SK-N-SH (cell line): Measurements from ENCODE around the gene ACP5. TPM values are rescaled to one million over a fixed set of nuclear protein-coding genes. Genes with fewer than 3 reads are reported as not detected.

Experiments
- CTCF ChIA-PET: fragments of 300-600, 350-600 bp; formaldehyde crosslinking; extraction: SDS; loops from one replicate; lab custom pipeline; 2021; lab: Yijun Ruan, JAX
- POLR2A ChIA-PET: fragments of 350-600 bp; sonication (Branson Sonifier 250); formaldehyde crosslinking; extraction: SDS; loops from one replicate; lab custom pipeline; 2020; ENCODE audit warnings: antibody characterized with exemption, inconsistent platforms; lab: Yijun Ruan, JAX
- DNase-seq: peaks from one replicate; pipeline ENCODE4 v3.0.0; 2012
- H2AFZ ChIP-seq: fragments of 200-600 bp; sonication (generic); 2 replicates; pipeline ENCODE4 v1.8.1; 2016; ENCODE audit warnings: antibody characterized with exemption, mild to moderate bottlenecking, low read depth
- H3F3A ChIP-seq: fragments of 200-600 bp; sonication (generic); replicated peaks from 2 replicates; pipeline ENCODE3; 2016; ENCODE audit warnings: antibody characterized with exemption, mild to moderate bottlenecking; ENCODE audit not compliant: insufficient read depth
- H3K27ac ChIP-seq, 2 experiments: fragments of 200-500 bp in 1 of 2; fragments of 200-600 bp in 1 of 2; sonication (Bioruptor generic) in 1 of 2; sonication (generic), shearing (Covaris generic) in 1 of 2; 2 replicates each; pipeline versions ENCODE4 v1.5.1 to v1.6.1; 2014 to 2016; ENCODE audit warnings: low read depth in 2 of 2, inconsistent platforms in 1 of 2, low read length in 1 of 2, mild to moderate bottlenecking in 1 of 2, mixed read lengths in 1 of 2
- H3K27me3 ChIP-seq: fragments of 200-600 bp; sonication (generic), shearing (Covaris generic); 2 replicates; pipeline ENCODE4 v1.6.1; 2016; ENCODE audit warnings: mixed run types; ENCODE audit not compliant: insufficient read depth
- H3K36me3 ChIP-seq, 2 experiments: fragments of 200-500 bp in 1 of 2; fragments of 200-600 bp in 1 of 2; sonication (Bioruptor generic) in 1 of 2; sonication (generic) in 1 of 2; replicated peaks in 1 of 2; 2 replicates each; pipeline versions ENCODE3 to v1.5.1; 2014 to 2016; ENCODE audit warnings: low read length in 1 of 2, mild to moderate bottlenecking in 1 of 2; ENCODE audit not compliant: insufficient read depth in 2 of 2, control insufficient read depth in 1 of 2
- H3K4me1 ChIP-seq, 2 experiments: fragments of 200-500 bp in 1 of 2; fragments of 200-600 bp in 1 of 2; sonication (Bioruptor generic) in 1 of 2; sonication (generic), shearing (Covaris generic) in 1 of 2; 2 replicates each; pipeline versions ENCODE4 v1.5.1 to v1.6.1; 2014 to 2016; ENCODE audit warnings: low read depth in 1 of 2, low read length in 1 of 2, mixed run types in 1 of 2; ENCODE audit not compliant: insufficient read depth in 2 of 2, control insufficient read depth in 1 of 2
- H3K4me2 ChIP-seq: fragments of 200-600 bp; sonication (generic), shearing (Covaris generic); 2 replicates; pipeline ENCODE4 v1.6.1; 2017; ENCODE audit warnings: mixed run types
- H3K4me3 ChIP-seq, 2 experiments: fragments of 200-500 bp in 1 of 2; fragments of 200-600 bp in 1 of 2; sonication (Bioruptor generic) in 1 of 2; sonication (generic), shearing (Covaris generic) in 1 of 2; 2 replicates each; pipeline versions ENCODE4 v1.5.1 to v1.8.1; 2014 to 2016; ENCODE audit warnings: low read depth in 2 of 2, inconsistent platforms in 1 of 2, low read length in 1 of 2, mild to moderate bottlenecking in 1 of 2, mixed read lengths in 1 of 2, moderate library complexity in 1 of 2
- H3K79me2 ChIP-seq: fragments of 200-600 bp; sonication (generic); 2 replicates; pipeline ENCODE4 v1.8.1; 2017; ENCODE audit warnings: mild to moderate bottlenecking; ENCODE audit not compliant: insufficient read depth
- H3K9ac ChIP-seq: fragments of 200-600 bp; sonication (generic); 2 replicates; pipeline ENCODE4 v1.6.1; 2017; ENCODE audit warnings: mixed run types
- H3K9me2 ChIP-seq: fragments of 200-600 bp; sonication (generic); 2 replicates; pipeline ENCODE4 v1.6.1; 2017; ENCODE audit warnings: mixed run types
- H3K9me3 ChIP-seq: fragments of 200-600 bp; sonication (generic); 2 replicates; pipeline ENCODE4 v1.6.1; 2017; ENCODE audit warnings: mixed run types, mild to moderate bottlenecking, moderate library complexity
- H4K20me1 ChIP-seq: fragments of 200-600 bp; sonication (generic); 2 replicates; pipeline ENCODE4 v1.6.1; 2017; ENCODE audit warnings: mild to moderate bottlenecking, mixed run types; ENCODE audit not compliant: insufficient read depth
- CHD2 ChIP-seq: fragments of 150-350 bp; IDR thresholded peaks from 2 replicates; pipeline ENCODE4 v1.6.1; 2018; ENCODE audit warnings: low read length; ENCODE audit not compliant: partially characterized antibody
- ELF1 ChIP-seq: IDR thresholded peaks from 2 replicates; pipeline ENCODE4 v1.4.0; 2012
- EP300 ChIP-seq, 2 experiments: IDR thresholded peaks; 2 replicates each; pipeline versions ENCODE4 v1.4.0 to v1.6.1; 2012; ENCODE audit warnings: borderline replicate concordance in 1 of 2, low read depth in 1 of 2, low read length in 1 of 2
- IRF3 ChIP-seq: fragments of 150-350 bp; IDR thresholded peaks from 2 replicates; pipeline ENCODE4 v1.6.1; 2016; ENCODE audit warnings: mild to moderate bottlenecking, low read depth, low read length
- MAX ChIP-seq: IDR thresholded peaks from 2 replicates; pipeline ENCODE4 v1.4.0; 2012; ENCODE audit warnings: low read depth
- NRF1 ChIP-seq: IDR thresholded peaks from 2 replicates; pipeline ENCODE4 v1.6.1; 2012; ENCODE audit warnings: low read depth, mild to moderate bottlenecking, low read length
- RAD21 ChIP-seq: IDR thresholded peaks from 2 replicates; pipeline ENCODE4 v1.6.1; 2012; ENCODE audit warnings: mild to moderate bottlenecking, low read length
- RCOR1 ChIP-seq: fragments of 150-350 bp; IDR thresholded peaks from 2 replicates; pipeline ENCODE4 v1.6.1; 2017; ENCODE audit warnings: antibody characterized with exemption, low read length
- REST ChIP-seq: IDR thresholded peaks from 2 replicates; pipeline ENCODE4 v1.6.1; 2012; ENCODE audit warnings: mild to moderate bottlenecking, low read depth, low read length, moderate library complexity
- RFX5 ChIP-seq: IDR thresholded peaks from 2 replicates; pipeline ENCODE4 v1.6.1; 2012; ENCODE audit warnings: mild to moderate bottlenecking, improper control_type of control experiment, low read length
- TAF1 ChIP-seq: IDR thresholded peaks from 2 replicates; pipeline ENCODE4 v1.6.1; 2012; ENCODE audit warnings: low read depth, mild to moderate bottlenecking, low read length, moderate library complexity, borderline replicate concordance
- TEAD4 ChIP-seq: IDR thresholded peaks from 2 replicates; pipeline ENCODE4 v1.4.0; 2012; ENCODE audit warnings: mild to moderate bottlenecking, borderline replicate concordance; ENCODE audit not compliant: insufficient read depth
- WGBS: methylation state at CpG from one replicate; pipeline ENCODE4 v1.1.6; 2017; ENCODE audit warnings: low lambda C conversion rate; 5-methylcytosine and 5-hydroxymethylcytosine counted together
- polyA plus RNA-seq, 3 experiments: library from polyadenylated mRNA; depleted of rRNA; stranded (reverse); fragments of >200 nt; gene quantifications; 2 replicates each; pipeline ENCODE4 v1.2.3, GENCODE V29; 2012
- TF ChIP-seq, protein P1 (sequence below): fragments of 200-600 bp; sonication (generic); IDR thresholded peaks from 2 replicates; pipeline ENCODE4 v1.6.1; 2017; ENCODE audit warnings: antibody characterized with exemption, mild to moderate bottlenecking, moderate library complexity
- TF ChIP-seq, protein P2 (sequence below): fragments of 150-350 bp; IDR thresholded peaks from 2 replicates; pipeline ENCODE4 v1.6.1; 2017; ENCODE audit warnings: antibody characterized with exemption, low read length, low read depth, borderline replicate concordance

Gene ACP5
- polyA plus RNA-seq, 1 of the 3 experiments (the other 2 are of a cell fraction): 0.87 TPM

DNA sequence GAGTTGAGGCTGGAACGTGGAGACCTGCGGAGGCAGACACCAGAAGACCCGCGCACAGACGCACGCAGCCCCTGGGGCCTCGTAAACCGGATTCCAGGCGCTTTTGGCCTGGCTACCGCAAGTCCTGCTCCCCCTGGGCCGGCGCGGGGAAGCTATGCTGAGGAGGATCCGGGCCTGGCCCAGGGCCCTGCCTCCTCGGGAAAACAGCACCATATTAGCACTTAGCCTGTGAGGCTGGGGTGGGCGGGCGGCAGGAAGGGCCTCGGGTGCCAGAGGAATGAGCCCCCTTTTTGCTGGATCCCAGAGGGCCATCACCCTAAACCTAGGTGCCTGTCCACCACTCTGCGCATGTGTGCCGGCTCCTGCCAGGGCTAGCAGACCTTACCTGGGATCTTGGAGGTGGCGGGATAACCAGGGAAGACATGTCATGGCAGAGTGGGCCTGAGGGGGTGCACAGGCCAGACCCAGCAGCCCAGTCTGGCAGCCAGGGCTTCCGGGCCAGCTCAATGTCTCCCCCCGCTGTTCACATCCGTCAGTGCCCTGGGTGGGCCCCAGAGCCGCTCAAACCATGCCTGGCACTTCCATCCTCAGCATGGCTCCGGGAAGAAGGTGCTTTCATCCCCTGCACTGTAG, 25.7 kb downstream of the ACP5 start:
- Histone ChIP-seq H3K27me3 (no peaks in the 10 kb centered on the region), H4K20me1 (peaks cover 13% of the 10 kb centered on the region), H3K9me3 (no peaks in the 10 kb centered on the region), H3K9me2 (no peaks in the 10 kb centered on the region), H2AFZ (no peak overlapping the region)
- TF ChIP-seq TEAD4 (no peak), RFX5 (no peak), NRF1 (no peak), RAD21 (peak; percentile 37; the same call in 1 of the 2 replicates), EP300 (IDR thresholded peaks at IDR 0.05; ENCODE audit: borderline replicate concordance in 1 of 2, low read depth in 1 of 2, low read length in 1 of 2) (no peak)
- TF ChIP-seq, protein P1, sequence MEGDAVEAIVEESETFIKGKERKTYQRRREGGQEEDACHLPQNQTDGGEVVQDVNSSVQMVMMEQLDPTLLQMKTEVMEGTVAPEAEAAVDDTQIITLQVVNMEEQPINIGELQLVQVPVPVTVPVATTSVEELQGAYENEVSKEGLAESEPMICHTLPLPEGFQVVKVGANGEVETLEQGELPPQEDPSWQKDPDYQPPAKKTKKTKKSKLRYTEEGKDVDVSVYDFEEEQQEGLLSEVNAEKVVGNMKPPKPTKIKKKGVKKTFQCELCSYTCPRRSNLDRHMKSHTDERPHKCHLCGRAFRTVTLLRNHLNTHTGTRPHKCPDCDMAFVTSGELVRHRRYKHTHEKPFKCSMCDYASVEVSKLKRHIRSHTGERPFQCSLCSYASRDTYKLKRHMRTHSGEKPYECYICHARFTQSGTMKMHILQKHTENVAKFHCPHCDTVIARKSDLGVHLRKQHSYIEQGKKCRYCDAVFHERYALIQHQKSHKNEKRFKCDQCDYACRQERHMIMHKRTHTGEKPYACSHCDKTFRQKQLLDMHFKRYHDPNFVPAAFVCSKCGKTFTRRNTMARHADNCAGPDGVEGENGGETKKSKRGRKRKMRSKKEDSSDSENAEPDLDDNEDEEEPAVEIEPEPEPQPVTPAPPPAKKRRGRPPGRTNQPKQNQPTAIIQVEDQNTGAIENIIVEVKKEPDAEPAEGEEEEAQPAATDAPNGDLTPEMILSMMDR: peak; percentile 50
- TF ChIP-seq, protein P2, sequence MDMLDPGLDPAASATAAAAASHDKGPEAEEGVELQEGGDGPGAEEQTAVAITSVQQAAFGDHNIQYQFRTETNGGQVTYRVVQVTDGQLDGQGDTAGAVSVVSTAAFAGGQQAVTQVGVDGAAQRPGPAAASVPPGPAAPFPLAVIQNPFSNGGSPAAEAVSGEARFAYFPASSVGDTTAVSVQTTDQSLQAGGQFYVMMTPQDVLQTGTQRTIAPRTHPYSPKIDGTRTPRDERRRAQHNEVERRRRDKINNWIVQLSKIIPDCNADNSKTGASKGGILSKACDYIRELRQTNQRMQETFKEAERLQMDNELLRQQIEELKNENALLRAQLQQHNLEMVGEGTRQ: no peak
- TF ChIP-seq, all 33 proteins: peak for 2
- Histone ChIP-seq H3K9ac (no peak overlapping the region), H3K4me3 (no peak overlapping the region), H3K4me1 (no peaks in the 10 kb centered on the region; a peak in 1 of 4 replicates), H3K79me2 (peaks cover 25% of the 10 kb centered on the region), H3F3A (no peaks in the 10 kb centered on the region), H3K36me3 (peaks cover 3 to 21% of the 10 kb centered on the region in 2 experiments), H3K27ac (no peak overlapping the region), H3K4me2 (no peak overlapping the region)
- 90% methylated on average over 19 of the region's 26 CpGs for WGBS
- CTCF ChIA-PET: interaction anchor here (0.7 to 2.0 kb wide), 5 partner anchors 9 to 116 kb away, joined by 3 to 10 read pairs (median 5); partner anchors contain the start of gene PRKCSH
- DNase-seq: peak; percentile 78
- POLR2A ChIA-PET: interaction anchor here (0.5 to 1.7 kb wide), 4 partner anchors 21 to 46 kb away, joined by 3 to 4 read pairs (median 4); no protein-coding TSS in a partner anchor

- 0 out of 2 replicates have a peak, but pooled peaks cover under 1% of the 10 kb centered on the region for H4K20me1 ChIP-seq
- H3K4me3 ChIP-seq: no peak overlapping the region
- no peak overlapping the region for H3K9ac ChIP-seq
- H3K27me3 ChIP-seq: no peaks in the 10 kb centered on the region
- ChIA-PET POLR2A (no interaction called here), CTCF (interaction anchor here (2.0 kb wide), 1 partner anchor 14 kb away, joined by 6 read pairs; no protein-coding TSS in a partner anchor)
- H3K9me2 ChIP-seq: no peaks in the 10 kb centered on the region
- TF ChIP-seq EP300 (IDR thresholded peaks at IDR 0.05; ENCODE audit: borderline replicate concordance in 1 of 2, low read depth in 1 of 2, low read length in 1 of 2): no peak
- no peak for TF ChIP-seq RCOR1
- no peak for TF ChIP-seq MAX
- TF ChIP-seq, protein P1: no peak
- TF ChIP-seq IRF3: no peak
- TF ChIP-seq CHD2: no peak
- no peak for TF ChIP-seq ELF1
- no peak for TF ChIP-seq TAF1
- TF ChIP-seq REST: no peak
- no peak for DNase-seq
- 97% methylated on average over 8 of the region's 8 CpGs for WGBS
- H3K36me3 ChIP-seq: peaks cover under 1 to 21% of the 10 kb centered on the region in 2 experiments
- H3K4me1 ChIP-seq: no peaks in the 10 kb centered on the region
- H3K27ac ChIP-seq: no peak overlapping the region
- H3K9me3 ChIP-seq: no peaks in the 10 kb centered on the region
- H3K79me2 ChIP-seq: peaks cover 10% of the 10 kb centered on the region; the same call in 1 of the 2 replicates
- H3K4me2 ChIP-seq: no peak overlapping the region
- H2AFZ ChIP-seq: no peak overlapping the region
- H3F3A ChIP-seq: no peaks in the 10 kb centered on the region
Observed at GRCh38 chr19:11550265-11550664, 27.2 kb downstream of the ACP5 start.
